NCI-H69 (cell line): Measurements from ENCODE around the gene HMCES.
A peak's percentile ranks its signal among the peaks of the same experiment; 100 is the strongest.

Experiments used
- DNase-seq: peaks from one replicate; lab custom pipeline; 2025; lab: John Stamatoyannopoulos, UW

HMCES gene

GRCh38 chr3:129304146-129304961 is 25.7 kb downstream of the HMCES start:
- no peak for DNase-seq

GRCh38 chr3:129304962-129305222 is 26.2 kb downstream of the HMCES start:
- DNase-seq, result peak; percentile 2

- peak; percentile 97 for DNase-seq
Measured at GRCh38 chr3:129305592-129306091, 27.0 kb downstream of the HMCES start.

GRCh38 chr3:129308636-129309035 is 30.0 kb downstream of the HMCES start:
- DNase-seq, result no peak

- no peak for DNase-seq
Measured at GRCh38 chr3:129310111-129311011, 31.7 kb downstream of the HMCES start.

- no peak for DNase-seq
Measured at GRCh38 chr3:129311054-129311902, 32.6 kb downstream of the HMCES start.

- no peak for DNase-seq
Measured at GRCh38 chr3:129312021-129312639, 33.5 kb downstream of the HMCES start.

- peak; percentile 24 for DNase-seq
Measured at GRCh38 chr3:129312671-129313414, 34.2 kb downstream of the HMCES start.

GRCh38 chr3:129313415-129313664 is 34.7 kb downstream of the HMCES start:
- peak; percentile 36 for DNase-seq

GRCh38 chr3:129313665-129314385 is 35.2 kb downstream of the HMCES start:
- DNase-seq, result peak; percentile 36

DNA sequence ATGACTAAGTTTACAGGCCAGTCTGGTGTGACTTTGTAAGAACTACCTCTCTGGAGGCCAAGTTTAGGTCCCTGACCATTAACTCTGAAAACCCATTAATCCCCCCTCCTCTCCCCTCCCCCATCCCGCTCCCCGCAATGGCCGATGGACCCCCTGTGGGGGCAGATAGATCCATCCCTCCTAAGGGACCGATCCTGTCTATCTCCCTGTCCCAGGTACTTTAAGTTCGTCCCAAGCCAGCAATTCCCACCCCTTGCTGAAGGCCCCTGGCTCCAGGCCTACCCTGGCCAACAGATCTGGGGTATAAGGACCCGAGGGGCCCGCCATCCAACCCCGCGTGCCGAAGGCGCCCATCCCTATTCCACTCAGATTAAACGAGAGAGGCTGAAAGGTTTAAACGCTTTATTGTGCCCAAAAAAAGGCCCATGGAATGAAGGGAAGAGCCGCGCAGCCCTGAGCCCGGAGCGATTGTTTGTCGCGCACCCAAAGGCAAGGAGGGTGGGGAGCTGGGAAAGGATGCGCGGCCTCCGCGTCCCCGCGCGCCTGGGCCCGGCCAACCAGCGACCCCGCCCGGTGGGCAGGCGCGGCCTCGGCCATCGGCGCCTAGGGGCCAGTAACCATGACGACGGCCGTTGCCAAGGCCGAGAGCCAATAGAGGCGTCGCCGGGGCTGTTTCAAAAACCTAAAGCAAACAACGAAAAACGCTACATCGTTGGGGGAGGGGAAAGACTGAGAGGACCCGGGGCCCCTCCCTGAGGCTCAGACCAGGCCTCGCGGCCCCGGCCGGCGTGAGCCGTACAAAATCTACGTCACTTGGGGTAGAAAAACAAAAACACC is 35.9 kb downstream of the HMCES start:
- DNase-seq, result peak; percentile 97

DNA sequence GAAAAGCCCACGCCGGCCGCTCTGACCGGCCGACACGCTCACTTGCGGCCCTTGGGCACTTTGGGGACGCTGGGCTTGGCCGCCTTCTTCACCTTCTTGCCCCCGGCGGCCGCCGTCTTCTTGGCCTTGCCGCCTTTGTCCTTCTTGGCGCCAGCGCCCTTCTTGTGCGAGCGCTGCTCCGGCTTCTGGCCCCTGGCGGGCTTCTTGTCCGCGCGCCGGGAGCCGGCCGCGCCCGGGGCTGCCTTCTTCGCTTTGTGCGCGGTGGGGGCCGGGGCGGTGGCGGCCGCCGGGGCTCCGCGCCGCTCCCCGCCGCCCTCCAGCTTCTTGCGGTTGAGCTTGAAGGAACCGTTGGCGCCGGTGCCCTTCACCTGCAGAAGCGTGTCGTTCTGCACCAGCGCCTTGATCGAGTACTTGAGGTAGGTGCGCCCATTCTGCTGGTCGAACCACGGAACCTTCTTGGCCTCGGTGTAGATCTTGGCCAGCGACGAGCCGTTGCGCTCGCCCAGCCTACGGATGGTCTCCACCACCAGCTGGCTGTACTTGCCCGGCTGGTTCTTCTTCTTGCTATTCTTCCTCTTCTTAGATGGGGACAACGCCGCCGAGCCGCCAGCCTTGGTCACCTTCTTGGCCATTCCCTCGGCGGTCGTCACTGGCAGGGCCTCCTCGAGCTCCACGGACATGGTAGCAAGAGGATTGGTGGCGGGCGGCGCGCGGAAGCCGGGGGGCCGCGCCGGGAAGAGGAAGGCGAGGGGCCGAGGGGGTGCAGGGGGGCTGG is 36.7 kb downstream of the HMCES start:
- peak; percentile 62 for DNase-seq

- DNase-seq, result no peak
Measured at GRCh38 chr3:129315998-129316247, 37.3 kb downstream of the HMCES start.

- DNase-seq, result peak; percentile 80
Measured at GRCh38 chr3:129316248-129317013, 37.8 kb downstream of the HMCES start.

DNA sequence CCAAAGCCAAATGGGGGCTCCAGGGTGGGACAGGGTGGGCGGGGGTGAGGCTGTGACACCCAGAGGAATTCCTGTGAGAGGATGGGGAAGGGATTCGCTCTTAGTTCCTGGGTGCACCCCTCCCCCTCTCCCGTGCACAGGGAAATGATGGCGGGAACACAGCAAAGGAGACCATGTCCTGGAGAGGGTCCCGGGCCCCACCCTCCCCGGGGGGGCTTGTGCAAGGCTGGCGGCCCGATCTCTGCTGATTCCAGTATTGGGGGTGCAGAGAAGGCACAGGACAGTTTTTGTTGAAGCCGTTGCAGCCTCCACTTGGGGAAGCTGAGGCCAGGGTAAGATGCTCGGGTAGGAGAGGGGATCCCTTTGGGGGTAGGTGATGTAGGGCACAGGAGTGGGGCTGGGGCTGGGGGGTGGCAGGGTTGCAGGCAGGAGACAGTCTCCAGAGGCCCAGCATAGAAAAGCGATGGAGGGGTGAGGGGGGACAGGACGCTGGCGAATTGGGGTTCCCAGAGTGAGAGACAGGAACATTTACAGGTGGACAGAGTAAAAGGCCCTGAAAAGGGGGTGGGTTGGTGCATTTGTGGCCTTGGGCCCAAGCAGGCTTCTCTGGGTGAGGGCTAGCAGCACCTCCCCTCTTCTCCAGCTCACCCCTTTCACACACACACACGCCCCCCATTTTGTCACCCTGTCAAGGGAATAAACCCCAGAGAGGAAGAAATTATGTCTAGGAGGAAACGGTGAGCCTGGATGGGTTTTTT is 38.5 kb downstream of the HMCES start:
- no peak for DNase-seq

DNA sequence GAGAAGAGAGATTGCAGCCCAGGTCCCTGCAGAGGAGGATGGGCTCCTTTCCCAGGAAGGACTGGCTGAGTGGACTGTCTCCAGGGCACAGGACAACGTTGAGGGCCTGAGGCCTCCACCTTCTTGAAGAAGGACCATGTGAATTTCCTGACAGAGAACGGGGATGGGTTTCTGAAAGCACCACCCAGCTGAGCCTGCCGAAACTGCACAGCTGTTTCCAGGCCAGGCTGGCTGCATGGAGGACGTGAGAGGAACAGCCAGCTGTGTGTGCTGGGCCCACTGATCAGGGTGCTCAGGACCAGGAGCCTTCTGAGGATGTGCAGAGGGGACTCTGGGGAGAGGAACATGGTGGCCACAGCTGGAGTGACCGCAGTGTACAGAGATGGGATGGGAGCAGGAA is 39.2 kb downstream of the HMCES start:
- no peak for DNase-seq

DNA sequence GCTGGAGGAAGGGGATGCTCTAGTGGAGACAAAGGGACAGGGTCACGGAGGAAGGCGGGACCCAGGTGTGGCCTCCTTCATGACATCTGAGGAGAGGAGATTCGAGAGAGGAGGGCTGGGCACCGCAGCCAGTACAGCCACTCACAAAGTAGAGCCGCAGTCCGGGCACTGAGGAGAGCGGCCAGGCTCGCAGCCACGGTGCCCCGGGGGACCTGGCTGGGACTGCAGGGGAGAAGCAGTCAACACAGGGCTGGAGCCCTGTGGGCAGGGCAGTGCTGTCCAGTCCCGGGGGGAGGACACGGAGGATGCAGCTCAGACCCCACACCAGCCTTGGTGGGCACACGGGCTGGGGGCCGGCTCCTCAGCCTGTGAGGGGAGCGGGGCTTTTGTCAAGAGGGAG is 40.3 kb downstream of the HMCES start:
- no peak for DNase-seq

DNA sequence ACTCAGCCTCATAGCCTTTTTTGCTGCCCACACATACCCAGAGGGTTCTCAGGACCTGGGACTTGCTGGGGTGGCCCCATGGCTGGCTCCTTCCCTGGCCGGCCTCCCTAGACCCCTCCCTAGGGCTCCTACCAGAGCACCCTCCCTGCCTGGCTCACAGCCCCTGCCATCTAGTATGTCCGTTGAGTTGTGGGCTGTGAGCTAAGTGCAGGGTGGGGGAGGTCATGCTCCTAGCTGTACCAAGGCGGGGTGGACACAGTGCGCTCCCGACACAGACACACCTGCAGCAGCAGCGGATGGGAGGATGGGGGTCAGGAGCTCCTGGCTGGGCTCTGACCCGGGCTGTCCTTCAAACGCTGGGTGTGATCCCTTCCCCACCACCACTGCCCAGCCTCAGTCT is 41.6 kb downstream of the HMCES start:
- DNase-seq, result no peak
